H1 (cell line): ENCODE data around the gene HS6ST3. TPM values are rescaled to one million over a fixed set of nuclear protein-coding genes. Genes with fewer than 3 reads are reported as not detected.

Experiments used
- CTCF ChIA-PET: fragments of 300-600 bp; sonication (Branson Sonifier 250); formaldehyde crosslinking; loops from one replicate; lab custom pipeline; 2021; ENCODE audit not compliant: partially characterized antibody; lab: Charles Lee
- POLR2A ChIA-PET: fragments of 300-600 bp; sonication (Branson Sonifier 250); formaldehyde crosslinking; loops from one replicate; lab custom pipeline; 2021; ENCODE audit warnings: inconsistent platforms; ENCODE audit not compliant: partially characterized antibody; lab: Charles Lee
- DNase-seq, 2 experiments: peaks; one replicate each; pipeline versions ENCODE4 v3.0.0 to v3.0.0-alpha.2; 2010 to 2022; ENCODE audit warnings: low spot score in 2 of 2, low read depth in 1 of 2, mixed read lengths in 1 of 2
- FAIRE-seq: peaks from 2 replicates; lab custom pipeline; 2011; peaks lifted over from hg19 to GRCh38; lab: Jason Lieb, UNC
- H2AFZ ChIP-seq: 2 replicates; pipeline ENCODE4 v1.8.1; 2012; ENCODE audit warnings: low read length, inconsistent platforms
- H2AK5ac ChIP-seq: 2 replicates; pipeline ENCODE4 v1.6.1; 2013; ENCODE audit warnings: low read depth, low read length
- H2BK120ac ChIP-seq: replicated peaks from 2 replicates; pipeline ENCODE3; 2013; ENCODE audit warnings: low read depth, low read length, inconsistent platforms
- H2BK12ac ChIP-seq: 2 replicates; pipeline ENCODE4 v1.6.1; 2013; ENCODE audit warnings: low read depth, low read length
- H2BK15ac ChIP-seq: 2 replicates; pipeline ENCODE4 v1.6.1; 2013; ENCODE audit warnings: low read length
- H2BK20ac ChIP-seq: 2 replicates; pipeline ENCODE4 v1.6.1; 2013; ENCODE audit warnings: low read length
- H2BK5ac ChIP-seq: 2 replicates; pipeline ENCODE4 v1.6.1; 2013; ENCODE audit warnings: low read depth, low read length
- H3K14ac ChIP-seq: 2 replicates; pipeline ENCODE4 v1.6.1; 2013; ENCODE audit warnings: inconsistent platforms; ENCODE audit not compliant: insufficient read length
- H3K18ac ChIP-seq: 2 replicates; pipeline ENCODE4 v1.6.1; 2013; ENCODE audit warnings: low read length; ENCODE audit errors: extremely low read depth
- H3K23ac ChIP-seq: 2 replicates; pipeline ENCODE4 v1.6.1; 2013; ENCODE audit warnings: inconsistent platforms; ENCODE audit not compliant: insufficient read length
- H3K23me2 ChIP-seq: 2 replicates; pipeline ENCODE4 v1.6.1; 2013; ENCODE audit warnings: low read depth, low read length
- H3K27ac ChIP-seq: 2 replicates; pipeline ENCODE4 v1.6.1; 2011; ENCODE audit warnings: low read depth, low read length, inconsistent platforms
- H3K27me3 ChIP-seq, 4 experiments: replicated peaks in 1 of 4; 1 replicate in 1 of 4; 2 replicates in 3 of 4; pipeline versions ENCODE4 v1.6.1 to v1.8.1; 2011 to 2013; ENCODE audit warnings: low read length in 3 of 4, mild to moderate bottlenecking in 3 of 4, inconsistent platforms in 2 of 4, mixed read lengths in 2 of 4, moderate library complexity in 1 of 4; ENCODE audit not compliant: control insufficient read depth in 3 of 4, insufficient read depth in 3 of 4; ENCODE audit errors: extremely low read depth in 1 of 4
- H3K36me3 ChIP-seq, 4 experiments: 2 replicates each; pipeline versions ENCODE4 v1.6.1 to v1.8.1; 2011 to 2013; ENCODE audit warnings: mild to moderate bottlenecking in 4 of 4, low read length in 3 of 4, moderate library complexity in 2 of 4, control low read depth in 1 of 4, inconsistent platforms in 1 of 4; ENCODE audit not compliant: insufficient read depth in 4 of 4, control insufficient read depth in 2 of 4
- H3K4ac ChIP-seq: replicated peaks from 2 replicates; pipeline ENCODE3; 2013; ENCODE audit warnings: low read length, low read depth, mixed read lengths, inconsistent platforms; ENCODE audit not compliant: insufficient read length
- H3K4me1 ChIP-seq, 4 experiments: replicated peaks in 1 of 4; 1 replicate in 1 of 4; 2 replicates in 3 of 4; pipeline versions ENCODE4 v1.6.1 to v1.8.1; 2011 to 2013; ENCODE audit warnings: low read length in 3 of 4, inconsistent platforms in 2 of 4, mixed read lengths in 1 of 4; ENCODE audit not compliant: insufficient read depth in 4 of 4, control insufficient read depth in 3 of 4
- H3K4me2 ChIP-seq, 2 experiments: 2 replicates each; pipeline versions ENCODE4 v1.6.1 to v1.8.1; 2011 to 2013; ENCODE audit warnings: low read depth in 2 of 2, low read length in 2 of 2, control low read depth in 1 of 2, inconsistent platforms in 1 of 2, mild to moderate bottlenecking in 1 of 2; ENCODE audit not compliant: insufficient read depth in 1 of 2
- H3K4me3 ChIP-seq, 4 experiments: fragments of 200-600, 300-600 bp in 1 of 4; sonication (generic), shearing (Covaris generic), sonication (Bioruptor Twin) in 1 of 4; 2 replicates each; pipeline versions ENCODE4 v1.5.1 to v1.8.1; 2011 to 2016; ENCODE audit warnings: low read length in 4 of 4, low read depth in 3 of 4, control low read depth in 2 of 4, inconsistent platforms in 2 of 4, mild to moderate bottlenecking in 2 of 4, mixed read lengths in 1 of 4, moderate library complexity in 1 of 4; ENCODE audit not compliant: insufficient read depth in 2 of 4; ENCODE audit errors: extremely low read depth in 1 of 4
- H3K56ac ChIP-seq: replicated peaks from 2 replicates; pipeline ENCODE3; 2013; ENCODE audit warnings: low read depth, mild to moderate bottlenecking, mixed read lengths, low read length, inconsistent platforms; ENCODE audit not compliant: insufficient read length
- H3K79me1 ChIP-seq: 2 replicates; pipeline ENCODE4 v1.6.1; 2013; ENCODE audit warnings: low read depth, low read length, control low read depth
- H3K79me2 ChIP-seq, 2 experiments: 2 replicates each; pipeline versions ENCODE4 v1.6.1 to v1.8.1; 2012 to 2013; ENCODE audit warnings: low read length in 2 of 2, mild to moderate bottlenecking in 2 of 2, inconsistent platforms in 1 of 2; ENCODE audit not compliant: insufficient read depth in 2 of 2, control insufficient read depth in 1 of 2
- H3K9ac ChIP-seq, 4 experiments: replicated peaks in 1 of 4; 1 replicate in 1 of 4; 2 replicates in 3 of 4; pipeline versions ENCODE4 v1.6.1 to v1.8.1; 2011 to 2013; ENCODE audit warnings: low read depth in 3 of 4, low read length in 3 of 4, control low read depth in 2 of 4, mild to moderate bottlenecking in 2 of 4, moderate library complexity in 2 of 4, inconsistent platforms in 1 of 4; ENCODE audit errors: extremely low read depth in 1 of 4
- H3K9me3 ChIP-seq, 2 experiments: 2 replicates each; pipeline versions ENCODE4 v1.6.1 to v1.8.1; 2012 to 2013; ENCODE audit warnings: mild to moderate bottlenecking in 2 of 2, moderate library complexity in 2 of 2, control low read depth in 1 of 2, inconsistent platforms in 1 of 2, low read depth in 1 of 2, low read length in 1 of 2, mixed read lengths in 1 of 2; ENCODE audit not compliant: insufficient read depth in 2 of 2
- H4K20me1 ChIP-seq, 2 experiments: replicated peaks in 1 of 2; 2 replicates each; pipeline versions ENCODE3 to v1.8.1; 2011 to 2013; ENCODE audit warnings: inconsistent platforms in 2 of 2, low read length in 2 of 2, mild to moderate bottlenecking in 1 of 2; ENCODE audit not compliant: insufficient read depth in 2 of 2, control insufficient read depth in 1 of 2
- H4K5ac ChIP-seq: 2 replicates; pipeline ENCODE4 v1.6.1; 2013; ENCODE audit warnings: low read length, low read depth, mixed read lengths, inconsistent platforms; ENCODE audit not compliant: insufficient read length
- H4K8ac ChIP-seq: 2 replicates; pipeline ENCODE4 v1.8.0; 2013; ENCODE audit warnings: mild to moderate bottlenecking, moderate library complexity, low read length, inconsistent platforms; ENCODE audit not compliant: insufficient read depth; ENCODE audit errors: extremely low read depth
- H4K91ac ChIP-seq: replicated peaks from 2 replicates; pipeline ENCODE3; 2013; ENCODE audit warnings: low read length, mixed read lengths, inconsistent platforms; ENCODE audit not compliant: insufficient read length
- ATF2 ChIP-seq: IDR thresholded peaks from 2 replicates; pipeline ENCODE4 v1.6.1; 2012; ENCODE audit warnings: low read length, inconsistent platforms
- CHD2 ChIP-seq: IDR thresholded peaks from 2 replicates; pipeline ENCODE4 v1.6.1; 2012; ENCODE audit warnings: low read length, improper control_type of control experiment
- GTF2F1 ChIP-seq: IDR thresholded peaks from 2 replicates; pipeline ENCODE4 v1.6.1; 2012; ENCODE audit warnings: low read depth, low read length, improper control_type of control experiment, borderline replicate concordance
- HDAC2 ChIP-seq, 2 experiments: fragments of 300-600 bp in 1 of 2; sonication (generic) in 1 of 2; IDR thresholded peaks; 2 replicates each; pipeline ENCODE4 v1.6.1; 2011 to 2012; ENCODE audit warnings: low read depth in 2 of 2, low read length in 2 of 2, mild to moderate bottlenecking in 2 of 2, moderate library complexity in 2 of 2, borderline replicate concordance in 1 of 2, inconsistent platforms in 1 of 2
- JUN ChIP-seq: IDR thresholded peaks from 2 replicates; pipeline ENCODE4 v1.6.1; 2011; ENCODE audit warnings: low read depth, mild to moderate bottlenecking, improper control_type of control experiment, low read length
- MAFK ChIP-seq: IDR thresholded peaks from 2 replicates; pipeline ENCODE4 v1.6.1; 2012; ENCODE audit warnings: low read depth, mild to moderate bottlenecking, improper control_type of control experiment, low read length
- NRF1 ChIP-seq: IDR thresholded peaks from 2 replicates; pipeline ENCODE4 v1.6.1; 2011; ENCODE audit warnings: mild to moderate bottlenecking, low read depth, low read length, improper control_type of control experiment
- POU5F1 ChIP-seq: IDR thresholded peaks from 2 replicates; pipeline ENCODE4 v1.6.1; 2011; ENCODE audit warnings: low read depth, mild to moderate bottlenecking, low read length, moderate library complexity
- SP4 ChIP-seq: IDR thresholded peaks from 2 replicates; pipeline ENCODE4 v1.6.1; 2012; ENCODE audit warnings: low read length, inconsistent platforms
- SUZ12 ChIP-seq: fragments of 200-600 bp; sonication (generic); IDR thresholded peaks from 2 replicates; pipeline ENCODE4 v1.6.1; 2012; ENCODE audit warnings: mild to moderate bottlenecking, inconsistent platforms, low read length, moderate library complexity, mixed read lengths
- TCF12 ChIP-seq: IDR thresholded peaks from 2 replicates; pipeline ENCODE4 v1.6.1; 2011; ENCODE audit warnings: low read depth, mild to moderate bottlenecking, low read length
- USF2 ChIP-seq: IDR thresholded peaks from 2 replicates; pipeline ENCODE4 v1.6.1; 2011; ENCODE audit warnings: low read length, improper control_type of control experiment
- WGBS, 2 experiments: shearing (Covaris generic) in 1 of 2; methylation state at CpG; one replicate each; pipeline versions ENCODE4 v1.1.6 to v1.1.7; 2013 to 2015; ENCODE audit warnings: low lambda C conversion rate in 2 of 2, mixed read lengths in 2 of 2, inconsistent platforms in 1 of 2, low coverage in 1 of 2, missing lambda C conversion rate in 1 of 2; ENCODE audit not compliant: insufficient replicate concordance in 2 of 2, insufficient coverage in 1 of 2, insufficient read length in 1 of 2; ENCODE audit errors: extremely low coverage in 1 of 2, missing lambda C conversion rate in 1 of 2; 5-methylcytosine and 5-hydroxymethylcytosine counted together
- polyA plus RNA-seq, 7 experiments: library from polyadenylated mRNA; depleted of rRNA in 3 of 7; stranded (reverse) in 5 of 7; unstranded in 2 of 7; fragments of >200 nt in 5 of 7; fragments of 200-250 nt in 2 of 7; gene quantifications; 1 replicate in 5 of 7; 2 replicates in 1 of 7; 4 replicates in 1 of 7; pipeline versions ENCODE4 v1.2.1 to v1.2.3, GENCODE V29; 2011 to 2013; ENCODE audit warnings: missing spikeins in 2 of 7, mixed read lengths in 2 of 7
- total RNA-seq: library from RNA; stranded (reverse); fragmentation: NEBNext Ultra II Directional; extraction: Animal tissue kit (Norgen Biotek cat#: 25700); gene quantifications from 2 replicates; pipeline ENCODE4 v1.2.1, GENCODE V29; 2021

The HS6ST3 gene
- total and polyA plus RNA-seq, 2 of the 8 experiments (the other 6 are each of a cell fraction or from before 2014, with no cell fraction given): 0.45 to 1.2 TPM

GRCh38 chr13:96252903-96253302 is 163.0 kb downstream of the HS6ST3 start:
- H3K79me2 ChIP-seq: no peaks in the 10 kb centered on the region
- no peaks in the 10 kb centered on the region for H3K9me3 ChIP-seq
- no peak overlapping the region for H2BK12ac ChIP-seq
- POLR2A ChIA-PET: no interaction called here
- H4K8ac ChIP-seq: no peak overlapping the region
- no peak overlapping the region for H2BK120ac ChIP-seq
- H3K79me1 ChIP-seq: no peaks in the 10 kb centered on the region
- no peak overlapping the region for H2AK5ac ChIP-seq
- no peaks in the 10 kb centered on the region for H4K20me1 ChIP-seq
- DNase-seq: no peak
- no peak overlapping the region for H2AFZ ChIP-seq
- no peak for FAIRE-seq
- no peak overlapping the region for H3K9ac ChIP-seq
- no peak overlapping the region for H3K4me3 ChIP-seq
- no peak overlapping the region for H2BK5ac ChIP-seq
- CTCF ChIA-PET: interaction anchor here (1.1 kb wide), 1 partner anchor 565 kb away, joined by 3 read pairs; no protein-coding TSS in a partner anchor
- peaks cover 0 to 3% (median 1%) of the 10 kb centered on the region in 4 experiments; a peak in 1 of 7 replicates for H3K4me1 ChIP-seq
- H4K91ac ChIP-seq: no peak overlapping the region
- H3K4me2 ChIP-seq: no peak overlapping the region
- no peak overlapping the region for H3K4ac ChIP-seq
- H3K36me3 ChIP-seq: no peaks in the 10 kb centered on the region
- no peaks in the 10 kb centered on the region for H3K23me2 ChIP-seq
- H4K5ac ChIP-seq: no peak overlapping the region
- H3K56ac ChIP-seq: no peak overlapping the region
- no peak overlapping the region for H3K23ac ChIP-seq
- H2BK15ac ChIP-seq: no peak overlapping the region
- H3K27ac ChIP-seq: no peak overlapping the region
- no peak overlapping the region for H2BK20ac ChIP-seq
- H3K14ac ChIP-seq: no peak overlapping the region
- WGBS, 2 experiments: 90% methylated on average over 4 of the region's 4 CpGs; no CpG with 5 or more reads in 1 of the 2 experiments
- H3K27me3 ChIP-seq: no peaks in the 10 kb centered on the region
- H3K18ac ChIP-seq: no peak overlapping the region
- TF ChIP-seq HDAC2 (IDR thresholded peaks at IDR 0.05; ENCODE audit: borderline replicate concordance in 1 of 2, low read depth in 2 of 2, low read length in 2 of 2) (no peak), NRF1 (no peak), SUZ12 (no peak), JUN (no peak), CHD2 (no peak), ATF2 (no peak), GTF2F1 (no peak), TCF12 (no peak), USF2 (no peak), MAFK (no peak), POU5F1 (no peak), SP4 (no peak)
